ENCODE data around the gene CADM1.
A peak's percentile ranks its signal among the peaks of the same experiment; 100 is the strongest.

CADM1 gene

DNA sequence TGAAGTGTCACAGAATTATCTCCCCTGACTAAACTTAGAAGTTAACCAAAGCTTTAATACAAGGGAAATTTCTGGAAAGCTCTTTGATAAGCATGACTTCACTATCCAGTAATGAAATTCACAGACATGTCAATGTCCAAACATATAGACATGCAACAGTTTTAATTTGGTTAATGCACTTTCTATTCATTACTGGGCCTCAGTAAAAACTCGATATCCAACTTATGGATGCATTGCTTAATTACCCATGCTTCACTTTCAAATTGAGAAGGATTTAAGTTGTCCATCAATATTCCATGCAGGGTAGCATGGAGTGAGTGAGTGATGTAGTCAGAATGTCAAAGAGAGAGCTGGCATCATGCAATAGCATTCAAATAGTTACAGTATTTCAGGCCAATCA is 197.5 kb downstream of the CADM1 start:
- no peak for DNase-seq

DNA sequence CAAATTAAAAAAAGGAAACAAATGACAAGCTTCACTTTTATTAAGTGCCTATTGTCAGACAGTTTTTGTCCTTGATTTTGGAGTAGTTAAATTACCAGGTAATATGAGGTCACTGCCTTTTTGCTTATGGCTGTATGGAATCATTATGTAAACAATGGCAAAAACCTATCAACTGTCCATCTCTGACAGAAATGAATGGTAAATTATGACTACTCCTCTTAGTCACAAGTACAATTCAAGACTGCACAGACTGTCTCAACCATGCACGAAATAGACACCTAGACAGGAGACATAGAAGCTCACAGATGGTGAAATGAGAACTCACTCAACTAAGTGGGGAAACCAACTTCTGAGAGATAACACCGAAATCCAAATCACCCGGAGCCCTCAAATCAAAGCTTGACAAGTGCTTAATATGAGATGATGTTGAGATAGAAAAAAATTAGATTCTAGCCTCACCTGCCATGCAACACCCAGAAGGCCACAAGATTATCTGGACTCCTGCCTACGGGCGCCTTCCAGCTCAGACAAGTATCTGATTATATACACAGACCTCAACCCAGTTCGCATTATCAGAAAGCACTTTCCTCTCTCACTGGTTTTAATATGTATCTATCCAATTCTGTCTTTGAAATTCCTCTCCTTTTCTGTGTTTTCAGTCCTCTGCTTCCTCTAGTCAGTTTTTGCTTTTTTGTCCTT is 199.3 kb downstream of the CADM1 start:
- DNase-seq, result no peak

DNA sequence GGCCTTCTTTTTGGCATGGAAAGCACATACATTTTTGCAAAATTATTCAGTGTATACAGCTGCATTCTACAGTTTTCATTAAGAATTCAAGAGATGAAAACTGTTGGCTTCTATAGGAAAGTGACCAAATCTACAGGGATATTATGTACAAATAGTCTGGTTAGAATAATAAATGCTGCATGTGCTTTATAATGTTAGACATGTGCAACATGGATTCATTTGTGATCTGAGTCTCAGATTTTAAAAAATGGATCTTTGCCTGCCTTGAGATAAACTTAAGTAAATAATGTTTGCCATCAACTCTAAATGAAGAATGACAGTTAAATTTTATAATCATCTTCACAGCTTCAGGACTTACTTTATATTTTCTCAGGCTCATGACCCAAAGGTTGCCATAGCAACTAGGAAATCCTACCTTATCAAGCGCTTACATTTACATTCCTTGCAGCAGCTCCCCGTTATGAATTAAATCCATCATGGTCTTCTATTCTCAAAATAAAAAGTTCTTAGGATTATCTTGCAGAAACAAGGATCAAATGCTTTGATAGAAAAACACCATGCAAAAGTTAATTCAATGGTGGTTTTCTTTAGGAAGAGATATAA is 200.2 kb downstream of the CADM1 start:
- DNase-seq, result no peak

DNA sequence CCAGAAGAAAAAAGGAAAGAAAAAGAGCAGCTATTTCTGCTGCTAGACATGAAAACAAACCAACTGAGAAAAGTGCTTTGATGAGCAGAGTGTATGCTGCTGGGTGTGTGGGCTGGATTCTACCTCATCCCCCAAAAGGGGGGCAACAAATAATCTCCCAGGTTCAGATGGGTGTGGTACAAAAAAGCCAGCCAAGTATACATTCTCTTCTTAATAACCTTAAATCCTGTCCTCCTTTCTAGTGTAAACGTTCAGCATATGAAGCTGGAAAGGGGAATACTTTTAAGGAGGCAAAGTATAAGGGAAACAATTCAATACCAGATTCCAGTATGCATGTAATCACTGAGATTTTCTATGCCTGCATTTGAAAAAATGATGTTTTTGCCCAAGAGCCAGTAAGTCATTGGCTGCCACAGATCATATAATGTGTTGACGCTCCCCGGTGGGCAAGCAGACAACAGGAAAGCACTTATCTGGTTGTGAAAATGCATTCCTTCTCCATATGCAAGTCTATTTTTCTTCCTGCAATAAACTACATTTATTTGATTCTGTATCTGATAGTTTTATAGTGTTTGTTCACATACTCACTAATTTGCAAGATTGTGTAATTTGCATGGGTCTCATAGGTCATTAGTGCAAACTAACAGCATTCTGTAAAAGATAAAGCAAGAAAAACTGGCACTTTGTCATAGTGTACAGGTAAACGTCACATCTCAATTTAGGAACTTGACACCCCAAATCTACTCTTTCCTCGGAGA is 201.1 kb downstream of the CADM1 start:
- no peak for DNase-seq

DNA sequence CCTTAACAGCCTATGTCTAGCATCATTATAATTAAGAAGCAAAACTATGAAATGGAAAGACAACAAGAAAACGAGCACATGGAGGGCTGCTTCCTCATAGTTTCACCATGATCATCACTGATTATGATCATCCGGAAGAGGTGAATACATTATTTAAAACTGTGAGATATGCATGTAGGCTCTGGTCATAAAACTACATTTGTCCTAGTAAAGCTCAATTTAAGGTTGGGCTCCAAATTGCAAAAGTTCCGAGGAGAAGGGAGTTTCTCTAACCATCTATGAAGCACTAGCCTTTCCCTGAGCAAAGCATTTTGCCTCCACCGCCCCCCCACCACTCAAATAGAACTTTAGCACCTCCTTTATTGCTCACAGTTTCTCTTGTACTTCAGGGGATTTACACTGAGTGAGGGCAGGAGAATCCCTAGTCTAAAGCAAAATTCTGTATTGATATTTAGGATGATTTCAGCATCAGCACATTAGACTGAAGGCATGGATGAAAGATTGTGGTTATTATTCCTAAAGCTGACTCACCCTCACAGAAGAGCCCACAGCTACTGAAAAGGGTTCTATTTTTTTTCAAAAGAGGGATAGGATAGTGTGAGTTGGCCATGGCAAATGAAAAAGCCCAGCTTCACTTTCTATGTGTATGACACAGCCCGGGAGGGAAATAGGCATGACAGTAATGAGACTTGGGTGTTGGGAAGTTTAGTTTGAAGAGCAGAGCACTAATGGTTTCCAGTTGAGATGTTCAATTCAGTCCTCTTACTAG is 203.4 kb downstream of the CADM1 start:
- no peak for DNase-seq

DNA sequence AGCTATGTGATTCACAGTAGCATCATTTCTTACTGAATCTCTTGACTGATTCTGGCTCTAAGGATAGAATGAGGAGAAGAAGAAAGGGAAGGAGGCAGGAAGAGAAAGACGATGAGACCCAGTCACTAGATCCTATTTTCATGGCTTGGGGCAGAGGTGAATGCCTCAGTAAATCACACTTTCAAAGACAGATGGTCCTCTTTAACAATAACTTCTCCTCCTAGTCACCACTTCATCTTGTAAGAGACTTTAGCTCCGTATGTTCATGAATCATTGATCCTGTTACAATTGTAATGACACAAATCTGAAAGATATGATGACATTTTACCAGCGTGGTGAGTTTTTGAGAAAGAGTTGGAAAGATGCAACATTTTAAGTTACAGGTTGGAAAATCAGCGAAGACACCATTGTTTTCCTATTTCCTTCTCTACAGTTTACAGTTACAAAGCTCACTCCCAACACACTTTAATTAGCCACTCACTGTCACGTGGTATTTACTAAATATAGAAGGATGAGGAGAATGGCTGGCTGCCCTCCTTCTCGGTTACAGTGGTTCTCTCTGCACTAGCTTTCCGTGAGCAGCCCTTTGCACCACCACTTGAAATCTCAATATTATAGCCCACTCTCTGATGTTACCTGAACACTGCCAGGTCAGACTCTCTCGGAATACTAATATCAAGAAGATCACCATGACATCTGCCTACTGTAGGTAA is 205.8 kb downstream of the CADM1 start:
- DNase-seq, result peak; percentile 48

DNA sequence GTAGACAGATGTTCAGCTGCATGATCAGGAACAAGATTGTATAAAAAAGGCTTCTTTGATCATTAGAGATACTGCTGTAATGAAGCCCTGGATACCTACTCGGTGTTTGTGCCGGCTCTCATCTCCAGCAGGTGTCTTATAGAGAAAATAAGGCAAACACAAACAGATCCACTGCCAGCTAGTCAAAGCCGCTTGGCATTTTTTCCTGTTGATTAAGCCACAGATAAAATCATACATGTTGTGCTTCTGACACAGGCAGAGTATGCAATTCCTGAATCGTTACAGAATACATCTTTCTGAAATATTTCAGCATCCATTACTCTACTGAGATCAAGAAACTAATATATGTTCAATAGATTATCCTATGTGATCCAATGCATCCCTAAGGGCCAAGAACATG is 206.9 kb downstream of the CADM1 start:
- DNase-seq, result peak; percentile 64

DNA sequence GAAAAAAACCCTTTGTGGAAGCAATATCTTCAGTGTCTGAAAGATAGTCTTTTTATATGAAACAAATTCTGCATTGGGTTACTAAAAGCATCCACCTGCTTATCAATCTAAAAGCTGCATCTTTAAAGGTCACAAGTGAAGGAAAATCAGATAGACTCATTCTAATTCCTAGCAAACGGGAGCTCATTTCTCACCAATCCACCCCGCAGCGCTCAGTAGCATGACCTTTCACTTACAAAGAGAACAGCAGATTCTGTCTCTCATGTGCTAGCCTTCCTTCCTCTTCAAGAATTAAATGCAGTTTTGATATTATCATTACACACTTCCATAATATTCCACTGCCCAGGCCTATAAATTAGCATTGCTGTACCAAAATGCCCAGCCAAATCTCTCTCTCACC is 212.9 kb downstream of the CADM1 start:
- DNase-seq, result no peak

DNA sequence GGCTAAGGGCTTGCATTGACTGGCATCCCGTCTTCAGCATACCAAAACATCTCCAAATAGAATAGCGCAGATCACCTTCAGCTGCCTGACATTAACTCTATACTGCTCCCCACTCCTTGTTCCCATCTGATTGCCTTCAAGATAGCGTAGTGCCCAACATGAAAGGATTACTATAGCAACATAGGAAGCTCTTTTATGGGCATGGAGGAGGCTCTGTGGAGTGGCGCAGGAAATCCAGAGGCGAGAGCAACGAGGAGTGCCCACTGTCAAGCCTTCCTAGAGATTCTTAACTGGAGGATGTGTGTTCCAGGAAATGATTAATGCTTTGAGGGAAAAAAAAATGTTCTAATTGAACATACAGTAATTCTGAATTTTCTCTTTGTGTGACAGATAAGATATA is 213.3 kb downstream of the CADM1 start:
- peak; percentile 78 for DNase-seq

DNA sequence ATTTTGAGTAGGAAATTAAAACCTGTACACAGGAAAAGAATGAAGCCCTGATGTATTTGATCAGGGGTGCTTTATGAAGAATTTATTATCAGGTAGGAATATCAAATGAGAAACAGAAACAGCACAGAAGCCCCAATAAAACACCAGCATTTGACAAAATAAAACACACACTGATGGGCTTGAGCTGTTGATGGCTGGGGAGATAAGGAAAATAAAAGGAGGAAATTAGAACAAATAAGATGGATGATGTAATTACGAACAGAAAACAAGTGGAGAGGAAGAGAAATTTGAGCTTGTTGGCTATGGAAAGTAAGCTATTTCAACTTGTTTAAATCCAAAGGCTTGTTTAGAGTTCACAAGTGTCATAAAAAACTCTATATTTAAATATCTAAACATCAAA is 213.7 kb downstream of the CADM1 start:
- no peak for DNase-seq

DNA sequence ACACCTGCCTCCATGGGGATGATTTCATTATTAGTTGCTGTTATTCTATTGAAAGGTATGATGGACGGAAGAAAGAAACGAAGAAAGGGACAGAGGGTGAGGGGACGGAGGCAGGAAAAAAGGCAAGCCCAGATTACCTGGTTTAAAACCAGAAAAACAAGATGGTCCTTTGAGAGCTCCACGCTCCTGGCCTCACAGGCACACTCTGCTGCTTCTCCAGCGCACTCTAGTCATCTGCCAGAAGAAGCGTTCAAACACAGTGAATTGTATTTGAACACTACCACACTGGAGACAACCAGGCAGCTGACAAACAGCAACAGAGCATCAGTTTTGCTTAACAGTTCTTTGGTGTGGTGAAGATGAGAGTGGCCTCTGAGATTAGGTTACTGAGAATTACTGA is 216.9 kb downstream of the CADM1 start:
- peak; percentile 46 for DNase-seq

DNA sequence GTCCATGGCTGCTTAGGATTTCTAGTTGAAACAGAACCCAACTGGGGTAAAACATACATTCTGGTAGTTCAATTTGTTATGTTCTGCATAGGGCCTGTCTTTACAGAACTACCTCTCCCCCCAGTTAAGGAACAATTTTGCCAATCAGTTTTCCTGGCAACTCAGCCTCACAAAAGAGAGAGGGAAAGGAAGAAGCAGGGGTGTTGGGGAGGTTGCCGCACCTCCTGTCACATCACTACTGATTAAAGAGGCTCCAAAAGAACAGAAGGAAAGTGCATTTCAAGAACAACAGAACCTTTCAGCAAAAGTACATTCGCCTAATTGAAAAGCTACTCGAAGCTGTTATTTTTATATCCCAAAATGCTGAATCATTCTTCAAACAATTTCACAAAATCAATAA is 217.6 kb downstream of the CADM1 start:
- DNase-seq, result no peak

DNA sequence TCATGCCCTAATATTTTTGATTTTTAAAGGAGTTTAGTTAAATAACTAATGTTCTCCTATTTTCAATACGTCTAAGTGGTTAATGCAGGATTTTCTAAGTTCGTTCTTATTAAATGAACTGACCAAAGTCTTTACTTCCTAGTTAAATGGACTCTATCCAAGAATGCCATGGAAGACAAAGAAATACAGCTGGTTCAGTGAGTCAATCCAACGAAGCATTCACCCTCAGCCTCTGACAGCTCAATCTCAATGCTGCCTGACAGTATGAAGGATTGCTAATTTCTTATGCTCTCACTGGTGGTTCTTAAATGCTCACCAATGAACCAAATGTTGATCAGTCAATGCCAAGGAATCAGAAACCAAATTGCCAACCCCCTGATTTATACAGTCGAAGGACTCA is 219.4 kb downstream of the CADM1 start:
- no peak for DNase-seq

DNA sequence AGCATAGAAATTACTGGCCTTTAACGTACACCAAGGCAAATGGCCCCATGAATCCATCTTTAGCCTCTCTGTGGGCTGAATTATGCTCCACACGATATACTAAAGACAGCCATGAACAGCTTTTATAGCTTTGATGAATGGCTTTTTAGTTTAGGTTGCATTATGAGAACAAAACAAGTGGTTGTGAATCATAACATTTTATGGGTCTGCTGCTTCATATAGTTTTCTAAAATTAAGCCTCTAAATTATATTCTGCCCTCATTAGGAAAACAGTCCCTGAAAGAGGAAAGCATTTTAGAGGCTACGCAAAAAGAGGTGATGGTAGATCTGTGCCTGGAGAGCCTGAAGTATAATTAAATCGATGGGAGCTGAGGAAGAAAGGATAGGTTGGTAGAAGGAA is 221.3 kb downstream of the CADM1 start:
- DNase-seq, result no peak

DNA sequence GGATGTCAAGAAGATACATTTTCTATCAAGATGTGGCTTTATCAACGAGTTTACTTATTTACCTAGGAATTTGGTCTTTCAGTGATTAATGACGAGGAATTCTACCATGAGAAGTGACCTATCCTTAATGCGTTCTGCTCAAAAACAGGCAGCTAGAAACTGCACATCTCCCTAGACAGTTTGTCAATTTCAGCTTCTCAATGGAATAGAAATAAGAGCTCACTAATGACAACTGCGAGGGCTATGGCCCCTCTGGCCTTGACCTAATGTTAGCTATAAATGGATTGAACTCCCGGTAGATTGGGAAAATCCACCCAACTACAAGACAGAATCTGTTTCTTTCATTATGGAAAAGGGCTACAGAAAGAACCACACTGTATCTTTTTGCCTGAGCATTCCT is 223.4 kb downstream of the CADM1 start:
- DNase-seq, result no peak

DNA sequence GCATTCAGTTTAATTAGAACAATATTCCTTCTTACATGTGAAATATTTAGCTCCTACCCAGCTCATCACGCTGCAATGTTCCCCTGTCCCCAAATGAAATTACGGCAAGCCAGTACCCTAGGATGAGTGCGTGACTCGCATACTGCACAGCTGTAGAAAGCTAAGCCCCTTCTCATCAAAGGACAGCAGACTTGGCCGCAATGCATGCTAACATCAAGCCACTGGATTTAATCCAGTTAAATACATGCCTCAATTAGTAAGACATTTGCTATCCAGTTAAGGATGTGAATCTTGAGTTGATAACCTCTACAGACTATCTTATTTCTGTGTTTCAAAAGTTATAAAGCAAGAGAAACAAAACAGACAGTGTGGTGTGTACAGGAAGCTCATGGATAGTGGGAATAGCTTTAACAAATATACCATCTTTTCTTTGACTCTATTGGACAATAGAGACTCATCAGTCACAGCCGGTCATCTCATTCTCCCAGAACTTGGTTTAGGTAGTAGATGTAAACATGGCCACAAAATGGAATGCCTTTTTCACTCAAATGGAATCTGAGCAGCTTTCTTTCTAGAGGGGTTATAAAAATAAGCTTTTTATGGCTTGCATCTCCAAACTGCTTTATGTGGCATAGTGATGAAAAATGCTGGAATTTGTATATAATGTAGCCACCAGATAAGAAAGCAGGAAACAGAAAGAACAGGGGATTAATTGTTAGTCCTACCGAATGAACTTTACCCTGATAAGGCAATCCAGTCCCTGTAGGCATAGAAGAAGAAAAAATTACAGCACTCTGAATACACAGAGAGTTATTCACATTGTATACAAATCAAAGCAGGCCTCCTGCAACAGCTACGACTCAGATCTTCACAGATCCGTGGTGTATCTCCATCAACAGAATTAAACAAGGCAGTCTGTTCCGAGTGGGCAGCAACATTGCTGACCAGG is 224.1 kb downstream of the CADM1 start:
- no peak for DNase-seq

DNA sequence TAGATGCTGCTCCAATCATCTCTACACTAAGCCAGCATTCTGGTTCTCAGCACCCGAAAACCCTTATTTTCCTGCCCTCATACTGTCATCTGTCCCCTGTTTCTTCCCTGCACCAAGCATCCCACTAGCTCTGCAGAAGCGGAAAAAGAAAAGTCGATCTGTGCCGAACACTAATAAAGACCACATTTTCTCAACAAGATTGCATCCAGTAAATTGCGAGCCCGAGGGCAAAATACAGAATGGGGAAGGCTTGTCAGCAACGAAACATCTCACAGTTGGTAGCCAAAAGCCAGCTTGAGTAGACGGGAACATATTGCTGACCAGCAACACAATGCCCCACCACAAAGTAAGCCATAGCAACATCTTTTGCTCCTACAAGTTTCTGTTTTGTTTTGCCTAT is 227.4 kb downstream of the CADM1 start:
- no peak for DNase-seq

DNA sequence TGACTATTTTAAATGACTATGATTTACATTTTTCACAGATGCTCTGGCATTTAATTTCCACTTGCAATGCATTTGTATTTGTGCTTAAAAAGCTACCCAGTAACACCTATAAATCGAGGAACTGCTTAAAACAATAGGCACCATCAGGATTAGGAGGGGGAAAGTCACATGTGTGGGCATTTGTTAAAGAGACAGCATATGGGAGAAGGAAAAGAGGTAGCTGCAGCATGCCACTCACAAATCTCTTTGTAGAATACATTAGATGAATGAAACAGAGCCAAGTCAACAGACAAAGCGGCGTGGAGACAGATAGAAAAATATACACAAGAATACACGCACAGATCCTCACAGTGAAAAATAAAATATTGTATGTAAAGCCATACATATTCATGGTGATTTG is 228.0 kb downstream of the CADM1 start:
- DNase-seq, result no peak

DNA sequence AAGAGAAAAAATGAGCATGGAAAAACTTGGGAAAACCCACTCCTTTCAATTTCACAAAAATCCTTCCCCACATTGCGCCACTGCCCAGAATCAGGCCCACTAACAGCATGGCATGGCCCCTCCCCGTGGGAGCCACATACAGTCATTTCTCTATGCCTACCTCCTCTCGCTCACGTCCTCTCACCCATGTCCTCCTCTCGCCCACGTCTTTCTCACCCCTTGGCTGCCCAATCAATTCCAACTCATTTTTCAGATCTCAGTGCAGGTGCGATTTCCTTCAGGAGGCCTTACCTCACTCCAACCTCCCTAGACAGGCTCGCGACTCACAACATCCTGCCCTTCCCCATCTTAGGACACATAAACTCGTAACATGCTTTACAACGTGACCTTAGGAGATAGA is 229.2 kb downstream of the CADM1 start:
- DNase-seq, result no peak

DNA sequence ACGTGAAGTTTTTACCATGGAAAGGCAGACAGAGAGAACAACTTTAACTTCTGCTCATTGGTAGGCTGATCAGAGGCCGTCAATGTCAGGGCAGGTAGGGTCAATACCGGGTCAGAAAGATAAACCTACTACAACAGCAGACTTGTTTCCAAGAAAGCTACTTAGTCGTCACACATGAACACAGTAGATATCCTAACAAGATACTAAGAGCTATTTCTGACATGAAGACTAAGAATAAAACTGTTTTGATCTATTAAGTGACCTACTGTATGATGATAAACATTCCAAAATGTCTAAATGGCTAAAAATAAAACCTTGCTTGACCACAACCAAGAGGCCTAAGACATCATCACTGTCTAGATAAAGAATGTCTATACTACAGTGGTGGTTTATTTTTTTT is 231.3 kb downstream of the CADM1 start:
- DNase-seq, result no peak

DNA sequence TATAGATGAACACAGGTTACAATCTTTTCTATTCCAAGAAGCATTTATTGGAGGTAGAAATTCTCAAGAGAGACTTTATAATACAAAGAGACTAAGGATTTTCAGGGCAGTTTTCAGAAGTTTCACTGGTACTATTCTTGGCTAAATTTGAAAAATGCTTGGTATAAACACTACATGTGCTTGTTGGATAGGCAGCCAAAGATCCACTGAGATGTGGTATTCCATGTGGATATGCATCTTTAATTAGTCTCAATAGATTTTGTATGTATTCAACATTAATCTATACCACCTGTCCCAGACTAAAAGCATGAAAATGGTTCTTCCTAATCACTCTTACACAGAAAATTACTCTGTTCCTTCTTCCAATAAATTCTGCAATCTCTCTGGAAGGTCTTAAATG is 232.6 kb downstream of the CADM1 start:
- DNase-seq, result no peak

Measured in NCI-H2029 (cell line).